Measurements from ENCODE around the gene AMER3.
A peak's percentile ranks its signal among the peaks of the same experiment; 100 is the strongest.

The AMER3 gene

GRCh38 chr2:130749641-130750040 is 5.7 kb upstream of the AMER3 start:
- H3K27me3 Mint-ChIP-seq (ENCODE audit: low read depth), result peaks cover 40% of the 10 kb centered on the region
- no peaks in the 10 kb centered on the region for H3K4me1 Mint-ChIP-seq
- no peak overlapping the region for H3K27ac Mint-ChIP-seq
- no peaks in the 10 kb centered on the region for H3K36me3 Mint-ChIP-seq (ENCODE audit: low read depth)
- TF ChIP-seq, protein P1, sequence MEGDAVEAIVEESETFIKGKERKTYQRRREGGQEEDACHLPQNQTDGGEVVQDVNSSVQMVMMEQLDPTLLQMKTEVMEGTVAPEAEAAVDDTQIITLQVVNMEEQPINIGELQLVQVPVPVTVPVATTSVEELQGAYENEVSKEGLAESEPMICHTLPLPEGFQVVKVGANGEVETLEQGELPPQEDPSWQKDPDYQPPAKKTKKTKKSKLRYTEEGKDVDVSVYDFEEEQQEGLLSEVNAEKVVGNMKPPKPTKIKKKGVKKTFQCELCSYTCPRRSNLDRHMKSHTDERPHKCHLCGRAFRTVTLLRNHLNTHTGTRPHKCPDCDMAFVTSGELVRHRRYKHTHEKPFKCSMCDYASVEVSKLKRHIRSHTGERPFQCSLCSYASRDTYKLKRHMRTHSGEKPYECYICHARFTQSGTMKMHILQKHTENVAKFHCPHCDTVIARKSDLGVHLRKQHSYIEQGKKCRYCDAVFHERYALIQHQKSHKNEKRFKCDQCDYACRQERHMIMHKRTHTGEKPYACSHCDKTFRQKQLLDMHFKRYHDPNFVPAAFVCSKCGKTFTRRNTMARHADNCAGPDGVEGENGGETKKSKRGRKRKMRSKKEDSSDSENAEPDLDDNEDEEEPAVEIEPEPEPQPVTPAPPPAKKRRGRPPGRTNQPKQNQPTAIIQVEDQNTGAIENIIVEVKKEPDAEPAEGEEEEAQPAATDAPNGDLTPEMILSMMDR (IDR thresholded peaks at IDR 0.05; ENCODE audit: unreplicated experiment in 3 of 3), result no peak
- no peak overlapping the region for H3K4me3 Mint-ChIP-seq
- peaks cover 3% of the 10 kb centered on the region for H3K9me3 Mint-ChIP-seq

- Mint-ChIP-seq H3K27me3 (ENCODE audit: low read depth) (peaks cover 71% of the 10 kb centered on the region), H3K4me3 (peak overlapping the region; percentile 72 to 76 (median 73)), H3K9me3 (no peaks in the 10 kb centered on the region), H3K4me1 (no peaks in the 10 kb centered on the region), H3K36me3 (ENCODE audit: low read depth) (no peaks in the 10 kb centered on the region), H3K27ac (no peak overlapping the region)
- TF ChIP-seq, protein P1 (IDR thresholded peaks at IDR 0.05; ENCODE audit: unreplicated experiment in 3 of 3), result no peak
Observed at GRCh38 chr2:130754811-130755210, 529 bp upstream of the AMER3 start.

DNA sequence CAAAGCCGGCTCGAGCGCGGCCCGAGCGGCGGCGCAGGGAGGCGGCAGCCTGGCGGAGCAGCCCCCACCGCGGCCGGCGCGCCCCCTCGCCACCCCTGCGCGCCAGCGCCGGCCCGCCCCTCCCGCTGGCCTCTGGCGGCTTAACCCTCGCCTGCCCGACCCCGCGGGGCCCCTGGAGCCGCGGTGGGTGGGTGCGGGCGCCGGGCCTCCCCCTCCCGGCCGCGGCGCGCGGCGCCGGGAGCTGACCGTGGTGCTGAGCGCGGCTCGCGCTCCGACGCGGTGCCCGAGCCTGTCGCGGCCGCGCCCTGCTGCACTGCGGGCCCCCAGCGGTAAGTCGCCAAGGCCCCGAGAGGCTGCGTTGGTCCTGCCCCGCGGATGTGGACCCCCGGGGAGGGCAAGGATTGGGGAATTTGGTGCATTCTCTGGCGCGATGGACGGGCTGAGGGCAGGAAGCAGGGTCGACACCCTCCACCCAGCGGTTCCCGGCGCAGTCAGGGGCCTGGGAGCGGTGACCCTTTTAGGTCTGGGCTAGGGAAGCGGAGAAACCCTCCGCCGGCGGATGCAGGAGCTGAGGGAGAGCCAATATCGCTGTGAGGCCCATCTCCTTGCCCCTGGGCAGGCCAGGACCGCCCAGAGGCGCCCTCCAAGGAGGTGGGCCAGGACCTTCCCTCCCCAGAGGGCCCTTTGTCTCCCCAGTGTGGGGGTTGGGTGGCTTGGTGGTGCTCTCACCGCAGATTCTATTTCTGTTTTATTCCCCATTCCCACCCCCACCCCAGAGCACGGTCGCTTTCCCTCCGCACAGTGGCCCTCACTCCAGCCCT is 923 bp downstream of the AMER3 start:
- TF ChIP-seq, protein P1 (IDR thresholded peaks at IDR 0.05; ENCODE audit: unreplicated experiment in 3 of 3), result no peak
- Mint-ChIP-seq H3K27me3 (ENCODE audit: low read depth) (peaks cover 83% of the 10 kb centered on the region), H3K36me3 (ENCODE audit: low read depth) (no peaks in the 10 kb centered on the region), H3K27ac (no peak overlapping the region), H3K9me3 (no peaks in the 10 kb centered on the region), H3K4me1 (no peaks in the 10 kb centered on the region), H3K4me3 (peak overlapping the region; percentile 52 to 81 (median 73))

DNA sequence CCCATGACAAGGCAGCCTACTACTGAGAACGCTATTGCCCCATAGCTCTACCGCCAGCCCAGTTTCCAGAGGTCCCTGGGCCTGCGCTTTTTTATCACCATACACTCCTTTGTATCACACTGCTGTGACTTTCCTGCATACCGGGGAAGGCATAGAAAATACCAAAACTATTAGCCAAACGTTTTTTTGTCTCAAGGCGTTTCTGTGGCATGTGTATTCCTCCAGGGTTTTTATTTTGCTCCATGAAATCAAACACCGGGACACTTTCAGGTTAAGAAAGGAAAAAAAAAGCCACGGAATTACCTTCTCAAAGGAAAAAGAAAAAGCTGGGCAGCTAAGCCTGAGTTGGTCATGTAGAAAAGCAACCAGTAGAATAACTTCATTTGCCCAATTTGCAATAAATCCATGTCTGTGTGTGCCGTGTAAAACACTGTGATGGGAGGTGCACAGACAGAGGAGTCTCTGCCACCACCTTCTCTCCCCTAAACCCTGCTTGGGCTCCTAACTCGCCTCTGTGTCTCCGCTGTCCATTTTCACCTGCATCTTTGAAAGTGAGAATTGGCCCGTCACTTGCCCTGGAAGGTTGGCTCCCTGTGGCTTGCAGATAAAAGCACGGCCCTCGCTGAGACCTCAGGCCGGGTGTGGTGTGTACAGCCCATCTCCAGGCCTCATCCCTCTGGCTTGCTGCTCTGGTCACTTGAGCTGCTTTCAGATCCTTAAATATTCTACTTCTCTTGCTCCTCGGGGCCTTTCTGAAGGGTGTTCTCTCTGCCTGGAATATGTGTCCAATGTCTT is 1.7 kb downstream of the AMER3 start:
- Mint-ChIP-seq H3K27ac (no peak overlapping the region), H3K36me3 (ENCODE audit: low read depth) (no peaks in the 10 kb centered on the region), H3K27me3 (ENCODE audit: low read depth) (peaks cover 87% of the 10 kb centered on the region), H3K4me3 (peak overlapping the region; percentile 52 to 81 (median 73)), H3K9me3 (no peaks in the 10 kb centered on the region), H3K4me1 (no peaks in the 10 kb centered on the region)
- TF ChIP-seq, protein P1 (IDR thresholded peaks at IDR 0.05; ENCODE audit: unreplicated experiment in 3 of 3), result no peak

GRCh38 chr2:130759906-130760753 is 4.8 kb downstream of the AMER3 start:
- TF ChIP-seq, protein P1 (IDR thresholded peaks at IDR 0.05; ENCODE audit: unreplicated experiment in 3 of 3), result no peak
- Mint-ChIP-seq H3K27ac (no peak overlapping the region), H3K4me3 (no peak overlapping the region), H3K36me3 (ENCODE audit: low read depth) (no peaks in the 10 kb centered on the region), H3K4me1 (no peaks in the 10 kb centered on the region), H3K27me3 (ENCODE audit: low read depth) (peaks cover 60% of the 10 kb centered on the region), H3K9me3 (no peaks in the 10 kb centered on the region)

Measured in nephron (organoid).